ENCODE data around the gene BLZF1. TPM values are rescaled to one million over a fixed set of nuclear protein-coding genes. Genes with fewer than 3 reads are reported as not detected.
"Not testable (repeated sequence)": the region's sequence is repeated elsewhere in the genome, so short reads cannot be mapped to it uniquely, and the experiment has no call there.

The BLZF1 gene
- 13.9 and 20.4 TPM in 2 replicates for total RNA-seq (2014; rRNA removed; shearing (Covaris generic))

- H3K9me3 ChIP-seq (replicated peaks): peaks cover 4% of the 10 kb centered on the region
- peak within 1 kb of the TSS; percentile 87 for H3K27ac ChIP-seq
- H3K36me3 ChIP-seq: peaks cover 2% of the 10 kb centered on the region
- peak within 1 kb of the TSS; percentile 88 for H3K4me3 ChIP-seq
- H3K4me1 ChIP-seq: no peaks in the 10 kb centered on the region; the same call in 1 of the 2 replicates
- no peaks in the 10 kb centered on the region for H3K27me3 ChIP-seq
- peak; percentile 94 to 96 for DNase-seq
These were observed at the start of gene BLZF1, which contains the start of gene NME7 for GRCh38 chr1:169367686-169368405. Gene BLZF1 (plus strand): TSS chr1:169368195. CDS start chr1:169369523, 1,328 bp downstream. Gene NME7 (minus strand): TSS chr1:169367797. CDS start chr1:169367710, 87 bp downstream.

- no peak for DNase-seq
- Histone ChIP-seq H3K4me1 (no peaks in the 10 kb centered on the region), H3K36me3 (no peaks in the 10 kb centered on the region), H3K4me3 (no peak overlapping the region), H3K27ac (no peak overlapping the region), H3K9me3 (replicated peaks) (no peaks in the 10 kb centered on the region), H3K27me3 (no peaks in the 10 kb centered on the region)
These were observed 49.3 kb upstream of the BLZF1 start for GRCh38 chr1:169318536-169319244.

GRCh38 chr1:169321539-169321938 is 46.5 kb upstream of the BLZF1 start:
- Histone ChIP-seq H3K4me1 (no peaks in the 10 kb centered on the region), H3K27ac (no peak overlapping the region), H3K36me3 (no peaks in the 10 kb centered on the region), H3K4me3 (no peak overlapping the region), H3K9me3 (replicated peaks) (no peaks in the 10 kb centered on the region), H3K27me3 (no peaks in the 10 kb centered on the region)
- no peak for DNase-seq

GRCh38 chr1:169322138-169322537 is 45.9 kb upstream of the BLZF1 start:
- Histone ChIP-seq H3K36me3 (no peaks in the 10 kb centered on the region), H3K9me3 (replicated peaks) (no peaks in the 10 kb centered on the region)

GRCh38 chr1:169325117-169325516 is 42.9 kb upstream of the BLZF1 start:
- DNase-seq: no peak
- no peaks in the 10 kb centered on the region for H3K36me3 ChIP-seq
- no peak overlapping the region for H3K4me3 ChIP-seq
- H3K27ac ChIP-seq: no peak overlapping the region
- no peaks in the 10 kb centered on the region for H3K27me3 ChIP-seq
- H3K9me3 ChIP-seq (replicated peaks): no peaks in the 10 kb centered on the region
- no peaks in the 10 kb centered on the region for H3K4me1 ChIP-seq

More at GRCh38 chr1:169322138-169322537, 45.9 kb upstream of the BLZF1 start:
- H3K27me3 ChIP-seq: no peaks in the 10 kb centered on the region
- no peaks in the 10 kb centered on the region for H3K4me1 ChIP-seq
- no peak for DNase-seq
- H3K27ac ChIP-seq: no peak overlapping the region
- H3K4me3 ChIP-seq: no peak overlapping the region

GRCh38 chr1:169326261-169326955 is 41.6 kb upstream of the BLZF1 start:
- no peaks in the 10 kb centered on the region for H3K4me1 ChIP-seq
- no peak overlapping the region for H3K4me3 ChIP-seq
- no peak overlapping the region for H3K27ac ChIP-seq
- no peaks in the 10 kb centered on the region for H3K36me3 ChIP-seq
- H3K27me3 ChIP-seq: no peaks in the 10 kb centered on the region
- no peak for DNase-seq
- H3K9me3 ChIP-seq (replicated peaks): 0 out of 2 replicates have a peak, but pooled peaks cover 3% of the 10 kb centered on the region

- Histone ChIP-seq H3K9me3 (replicated peaks) (0 out of 2 replicates have a peak, but pooled peaks cover 3% of the 10 kb centered on the region), H3K36me3 (no peaks in the 10 kb centered on the region), H3K4me3 (no peak overlapping the region), H3K4me1 (no peaks in the 10 kb centered on the region), H3K27me3 (no peaks in the 10 kb centered on the region), H3K27ac (no peak overlapping the region)
- no peak for DNase-seq
These were observed 41.1 kb upstream of the BLZF1 start for GRCh38 chr1:169326956-169327268.

- no peak overlapping the region for H3K4me3 ChIP-seq
- no peaks in the 10 kb centered on the region for H3K36me3 ChIP-seq
- no peaks in the 10 kb centered on the region for H3K27me3 ChIP-seq
- 0 out of 2 replicates have a peak, but pooled peaks cover 3% of the 10 kb centered on the region for H3K9me3 ChIP-seq (replicated peaks)
- no peaks in the 10 kb centered on the region for H3K4me1 ChIP-seq
- no peak for DNase-seq
- no peak overlapping the region for H3K27ac ChIP-seq
These were observed 40.1 kb upstream of the BLZF1 start for GRCh38 chr1:169327875-169328274.

GRCh38 chr1:169329383-169329782 is 38.6 kb upstream of the BLZF1 start:
- no peak for DNase-seq
- Histone ChIP-seq H3K27me3 (no peaks in the 10 kb centered on the region), H3K4me3 (no peak overlapping the region), H3K36me3 (no peaks in the 10 kb centered on the region), H3K27ac (no peak overlapping the region), H3K9me3 (replicated peaks) (0 out of 2 replicates have a peak, but pooled peaks cover 3% of the 10 kb centered on the region), H3K4me1 (no peaks in the 10 kb centered on the region)

GRCh38 chr1:169330927-169331326 is 37.1 kb upstream of the BLZF1 start:
- no peaks in the 10 kb centered on the region for H3K36me3 ChIP-seq
- H3K27ac ChIP-seq: no peak overlapping the region
- H3K4me1 ChIP-seq: no peaks in the 10 kb centered on the region
- 0 out of 2 replicates have a peak, but pooled peaks cover 3% of the 10 kb centered on the region for H3K9me3 ChIP-seq (replicated peaks)
- no peak overlapping the region for H3K4me3 ChIP-seq
- no peak for DNase-seq
- H3K27me3 ChIP-seq: no peaks in the 10 kb centered on the region

- not testable (repeated sequence) for H3K4me1 ChIP-seq; H3K27ac ChIP-seq; H3K27me3 ChIP-seq; H3K4me3 ChIP-seq; DNase-seq; H3K36me3 ChIP-seq; H3K9me3 ChIP-seq (replicated peaks)
These were observed 33.3 kb upstream of the BLZF1 start for GRCh38 chr1:169334727-169335126.

GRCh38 chr1:169336947-169337715 is 30.9 kb upstream of the BLZF1 start:
- not testable (repeated sequence) for H3K9me3 ChIP-seq (replicated peaks); H3K4me3 ChIP-seq; H3K4me1 ChIP-seq; DNase-seq; H3K27me3 ChIP-seq; H3K27ac ChIP-seq; H3K36me3 ChIP-seq

- Histone ChIP-seq H3K9me3 (replicated peaks) (no peaks in the 10 kb centered on the region), H3K4me1 (no peaks in the 10 kb centered on the region), H3K36me3 (no peaks in the 10 kb centered on the region), H3K27ac (no peak overlapping the region), H3K4me3 (no peak overlapping the region), H3K27me3 (no peaks in the 10 kb centered on the region)
- DNase-seq: no peak
These were observed 29.4 kb upstream of the BLZF1 start for GRCh38 chr1:169338617-169339016.

- no peak for DNase-seq
- H3K9me3 ChIP-seq (replicated peaks): no peaks in the 10 kb centered on the region
These were observed 28.2 kb upstream of the BLZF1 start for GRCh38 chr1:169339773-169340172.

More at GRCh38 chr1:169339773-169340172, 28.2 kb upstream of the BLZF1 start:
- H3K27ac ChIP-seq: no peak overlapping the region
- no peak overlapping the region for H3K4me3 ChIP-seq
- H3K36me3 ChIP-seq: no peaks in the 10 kb centered on the region
- H3K4me1 ChIP-seq: no peaks in the 10 kb centered on the region
- H3K27me3 ChIP-seq: no peaks in the 10 kb centered on the region

Measured in SJCRH30 (cell line).